HG03045 (cell line): ENCODE results near the gene TMCC1.

Source experiments
- ATAC-seq: cut with Tn5 transposase; IDR thresholded peaks from one replicate; pipeline ENCODE4 v1.9.1; 2021; ENCODE audit warnings: mild to moderate bottlenecking, moderate library complexity; ENCODE audit not compliant: unreplicated experiment

TMCC1 gene

DNA sequence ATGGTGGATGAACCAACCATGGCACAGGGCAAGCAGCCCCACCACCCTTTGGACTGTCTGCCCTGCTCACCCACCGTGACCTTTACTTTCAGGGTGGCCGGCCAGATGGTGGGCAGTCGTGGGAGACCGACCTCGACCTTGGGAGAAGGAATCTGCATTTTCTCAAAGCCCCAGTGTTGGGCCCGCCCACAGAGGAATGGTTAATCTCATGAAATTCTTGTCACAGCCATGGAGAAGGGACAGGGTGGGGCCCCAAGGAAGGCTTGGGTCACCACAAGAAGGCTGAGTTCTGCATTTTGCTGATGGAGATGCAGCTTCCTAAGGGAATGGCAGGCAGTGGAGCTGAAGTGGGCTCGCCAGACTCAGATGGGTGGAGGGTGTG, 290.0 kb downstream of the TMCC1 start:
- no peak for ATAC-seq

- no peak for ATAC-seq
Measured at GRCh38 chr3:129602730-129603560, 290.6 kb downstream of the TMCC1 start.

GRCh38 chr3:129602309-129602708, 291.2 kb downstream of the TMCC1 start:
- ATAC-seq: no peak

DNA sequence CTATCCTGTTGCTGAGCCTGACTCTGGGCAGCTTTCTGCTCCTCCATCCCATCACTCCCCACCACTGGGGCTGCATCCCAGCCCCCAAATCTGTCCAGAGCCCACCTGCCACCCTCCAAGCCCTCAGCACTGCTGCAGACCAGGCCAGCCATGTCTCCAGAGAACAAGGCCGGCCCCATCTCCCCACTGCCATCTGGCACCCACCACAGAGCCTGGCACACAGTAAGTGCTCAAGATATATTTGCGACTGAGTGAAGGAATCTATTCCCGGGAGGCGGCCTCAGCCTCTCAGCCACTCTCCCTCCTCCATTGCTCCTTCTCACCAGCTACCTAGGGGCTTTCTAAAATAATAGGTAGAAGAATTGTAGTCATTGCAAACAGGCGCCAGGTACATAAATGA, 291.8 kb downstream of the TMCC1 start:
- no peak for ATAC-seq

- no peak for ATAC-seq
Measured at GRCh38 chr3:129600348-129600747, 293.2 kb downstream of the TMCC1 start.

DNA sequence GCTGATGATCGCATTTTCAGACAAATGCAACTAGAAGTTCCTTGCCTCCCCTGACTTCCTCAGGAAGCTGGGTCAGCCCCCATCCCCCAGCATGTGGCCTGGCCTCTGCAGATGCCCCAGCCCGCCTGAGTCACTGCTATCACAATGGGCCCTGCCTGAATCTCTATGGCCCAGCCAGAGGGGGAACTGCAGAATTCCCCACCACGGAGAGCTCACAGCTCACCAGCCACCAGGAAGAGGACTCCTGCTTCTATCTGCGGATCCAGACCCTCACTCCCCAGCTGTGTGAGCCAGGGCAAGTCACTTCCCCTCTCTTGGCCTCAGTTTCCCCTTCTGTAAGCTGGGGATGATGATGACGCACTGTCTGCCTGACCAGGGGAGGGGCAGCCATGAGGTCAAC, 293.9 kb downstream of the TMCC1 start:
- no peak for ATAC-seq

DNA sequence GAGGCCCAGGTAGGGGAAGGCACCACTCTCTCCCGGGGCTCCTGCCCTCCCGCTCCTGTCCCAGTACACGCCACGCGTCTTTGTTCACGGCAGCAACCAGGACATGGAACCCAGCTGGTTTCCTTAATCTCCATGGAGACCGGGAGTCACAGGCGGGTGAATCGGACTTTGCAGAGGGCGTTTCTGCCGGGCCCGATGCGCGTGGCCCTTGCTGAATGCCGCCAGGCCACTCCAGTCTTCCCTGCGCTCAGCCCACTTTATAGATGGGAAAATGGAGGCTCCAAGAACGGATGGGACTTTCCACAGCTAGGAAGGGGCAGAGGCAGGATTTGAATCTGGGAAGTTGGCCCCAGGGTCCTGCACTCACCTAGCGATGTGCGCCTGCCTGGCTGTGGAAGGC, 294.4 kb downstream of the TMCC1 start:
- ATAC-seq: no peak

DNA sequence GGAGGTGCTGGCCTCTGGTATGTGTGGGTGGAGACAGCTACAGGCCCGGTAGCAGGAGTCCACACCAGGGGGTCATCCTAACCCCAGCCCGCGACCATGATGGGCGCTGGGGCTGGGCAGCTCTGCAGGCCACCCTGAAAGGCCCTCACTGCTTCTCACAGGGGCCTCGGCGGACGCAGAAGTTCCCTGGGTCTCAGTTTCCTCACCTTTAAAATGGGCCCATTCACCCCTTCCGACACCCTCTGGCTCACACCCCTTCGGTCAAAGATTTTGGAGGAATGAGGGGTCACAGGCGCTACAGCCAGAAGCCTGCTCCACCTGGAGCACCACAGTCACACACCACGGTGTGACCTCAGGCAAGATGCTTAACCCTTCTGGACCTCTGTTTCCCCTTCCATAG, 295.0 kb downstream of the TMCC1 start:
- no peak for ATAC-seq

DNA sequence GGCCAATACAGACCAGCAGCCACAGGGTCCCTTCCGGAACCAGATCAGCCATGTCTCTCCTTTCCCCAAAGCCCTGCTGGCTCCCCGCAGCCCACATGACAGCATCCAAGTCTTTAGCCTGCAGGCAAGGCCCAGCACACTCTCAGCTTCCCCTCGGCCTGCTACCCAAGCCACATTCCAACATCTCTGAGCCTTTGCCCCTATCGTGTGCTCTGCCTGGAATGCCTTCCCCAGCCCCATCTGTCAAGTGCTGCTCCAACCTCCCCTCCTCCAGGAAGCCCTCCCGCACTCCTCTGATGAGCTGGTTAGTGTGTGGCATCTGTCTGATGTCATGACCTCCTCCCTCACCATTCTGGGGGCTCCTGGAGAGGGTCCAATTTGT, 295.5 kb downstream of the TMCC1 start:
- no peak for ATAC-seq
